Keratinocyte (primary cell): ENCODE results near the gene ETFA. TPM values are rescaled to one million over a fixed set of nuclear protein-coding genes. Genes with fewer than 3 reads are reported as not detected.
A peak's percentile ranks its signal among the peaks of the same experiment; 100 is the strongest.

Source experiments
- DNase-seq: peaks from one replicate; pipeline ENCODE4 v3.0.0-alpha.2; 2011; ENCODE audit warnings: low read depth, missing footprints, low spot score
- FAIRE-seq: peaks from 2 replicates; lab custom pipeline; 2011; peaks lifted over from hg19 to GRCh38; lab: Jason Lieb, UNC
- H2AFZ ChIP-seq: 2 replicates; pipeline ENCODE4 v1.6.0; 2012; ENCODE audit warnings: low read length, control low read depth, inconsistent platforms; ENCODE audit not compliant: control insufficient read depth
- H3K27ac ChIP-seq: 2 replicates; pipeline ENCODE4 v1.5.1; 2011; ENCODE audit warnings: low read length; ENCODE audit not compliant: control insufficient read depth, insufficient read depth
- H3K27me3 ChIP-seq: 3 replicates; pipeline ENCODE4 v1.6.0; 2011; ENCODE audit warnings: low read length; ENCODE audit not compliant: control insufficient read depth, insufficient read depth; ENCODE audit errors: extremely low read depth
- H3K36me3 ChIP-seq, 2 experiments: 2 replicates in 1 of 2; 3 replicates in 1 of 2; pipeline ENCODE4 v1.5.1; 2011; ENCODE audit warnings: low read length in 2 of 2, mild to moderate bottlenecking in 1 of 2; ENCODE audit not compliant: control insufficient read depth in 2 of 2, insufficient read depth in 2 of 2; ENCODE audit errors: extremely low read depth in 1 of 2
- H3K4me1 ChIP-seq: 3 replicates; pipeline ENCODE4 v1.5.1; 2011; ENCODE audit warnings: low read length; ENCODE audit not compliant: control insufficient read depth, insufficient read depth; ENCODE audit errors: extremely low read depth
- H3K4me2 ChIP-seq: 3 replicates; pipeline ENCODE4 v1.6.0; 2011; ENCODE audit warnings: low read depth, low read length; ENCODE audit not compliant: control insufficient read depth, insufficient read depth; ENCODE audit errors: extremely low read depth
- H3K4me3 ChIP-seq, 3 experiments: fragments of 200-600 bp in 1 of 3; sonication (generic) in 1 of 3; 2 replicates in 2 of 3; 3 replicates in 1 of 3; pipeline ENCODE4 v1.5.1; 2011 to 2016; ENCODE audit warnings: low read length in 3 of 3, mild to moderate bottlenecking in 3 of 3, control low read depth in 2 of 3, inconsistent platforms in 1 of 3, low read depth in 1 of 3, mixed read lengths in 1 of 3, mixed run types in 1 of 3, moderate library complexity in 1 of 3; ENCODE audit not compliant: control insufficient read depth in 2 of 3, insufficient read depth in 2 of 3; ENCODE audit errors: extremely low read depth in 1 of 3
- H3K79me2 ChIP-seq: 2 replicates; pipeline ENCODE4 v1.6.0; 2012; ENCODE audit warnings: low read length; ENCODE audit not compliant: control insufficient read depth, insufficient read depth
- H3K9ac ChIP-seq: 3 replicates; pipeline ENCODE4 v1.6.0; 2011; ENCODE audit warnings: low read length; ENCODE audit not compliant: control insufficient read depth, insufficient read depth; ENCODE audit errors: extremely low read depth
- H3K9me1 ChIP-seq: 3 replicates; pipeline ENCODE4 v1.6.0; 2011; ENCODE audit warnings: low read length; ENCODE audit not compliant: control insufficient read depth, insufficient read depth; ENCODE audit errors: extremely low read depth
- H3K9me3 ChIP-seq: 2 replicates; pipeline ENCODE4 v1.5.1; 2012; ENCODE audit warnings: low read depth, low read length; ENCODE audit not compliant: control insufficient read depth
- H4K20me1 ChIP-seq: 3 replicates; pipeline ENCODE4 v1.6.0; 2011; ENCODE audit warnings: low read length; ENCODE audit not compliant: control insufficient read depth, insufficient read depth; ENCODE audit errors: extremely low read depth
- CTCF ChIP-seq, 3 experiments: IDR thresholded peaks in 1 of 3; conservative IDR thresholded peaks in 1 of 3; optimal IDR thresholded peaks in 1 of 3; 2 replicates in 2 of 3; 3 replicates in 1 of 3; pipeline versions ENCODE3 to v1.5.1; 2011; ENCODE audit warnings: low read length in 3 of 3, mild to moderate bottlenecking in 3 of 3, moderate library complexity in 2 of 3, control low read depth in 1 of 3, inconsistent platforms in 1 of 3; ENCODE audit not compliant: insufficient read depth in 2 of 3; ENCODE audit errors: extremely low read depth in 1 of 3
- EZH2 ChIP-seq: IDR thresholded peaks from one replicate; pipeline ENCODE4 v1.6.1; 2012; ENCODE audit warnings: inconsistent platforms, mild to moderate bottlenecking, low read length, moderate library complexity
- dilution Hi-C: fragments of 300-500 bp; cut with MboI; formaldehyde crosslinking; loops from one replicate; pipeline ENCODE4 v1.7.0; 2020; ENCODE audit warnings: low sequenced_read_pairs; ENCODE audit not compliant: extremely low pct_ligation_motif_present
- polyA plus RNA-seq, 5 experiments: library from polyadenylated mRNA; depleted of rRNA in 3 of 5; stranded (reverse) in 3 of 5; stranded (forward) in 1 of 5; unstranded in 1 of 5; fragments of >200 nt; gene quantifications; 1 replicate in 1 of 5; 2 replicates in 3 of 5; 3 replicates in 1 of 5; pipeline versions ENCODE4 v1.2.1 to v1.2.3, GENCODE V29; 2011 to 2012; ENCODE audit warnings: missing spikeins in 2 of 5, low read depth in 1 of 5, low replicate concordance in 1 of 5

Gene ETFA
- polyA plus RNA-seq, 1 donor (not counting 4 experiments of a cell fraction or from before 2014, with no cell fraction given): 230 TPM

- FAIRE-seq: no peak
- peak overlapping the region; percentile 66 for H2AFZ ChIP-seq
- H3K27me3 ChIP-seq: peaks cover 62% of the 10 kb centered on the region
Measured at GRCh38 chr15:76345880-76346668, 34.8 kb upstream of the ETFA start.

GRCh38 chr15:76345583-76345879 lies 34.3 kb upstream of the ETFA start:
- dilution Hi-C loops: no loop called here
- Histone ChIP-seq H3K9me1 (no peaks in the 10 kb centered on the region), H3K9ac (no peak overlapping the region), H3K4me2 (peak overlapping the region; percentile 85), H3K36me3 (no peaks in the 10 kb centered on the region), H4K20me1 (no peaks in the 10 kb centered on the region), H2AFZ (no peak overlapping the region), H3K79me2 (no peaks in the 10 kb centered on the region), H3K27ac (no peak overlapping the region), H3K9me3 (no peaks in the 10 kb centered on the region), H3K4me1 (peaks cover 7% of the 10 kb centered on the region), H3K27me3 (peaks cover 68% of the 10 kb centered on the region), H3K4me3 (peak overlapping the region in 2 of 3 experiments; percentile 70 to 73)
- DNase-seq: no peak
- no peak for TF ChIP-seq CTCF (optimal IDR thresholded peaks at IDR 0.05 in 1 of 3, IDR thresholded peaks at IDR 0.05 in 1 of 3, conservative IDR thresholded peaks at IDR 0.05 in 1 of 3; ENCODE audit: extremely low read depth in 1 of 3, insufficient read depth in 2 of 3, low read length in 3 of 3)
- TF ChIP-seq EZH2: no peak
- FAIRE-seq: no peak

More at GRCh38 chr15:76345880-76346668, 34.8 kb upstream of the ETFA start:
- Histone ChIP-seq H4K20me1 (no peaks in the 10 kb centered on the region), H3K9ac (peak overlapping the region; percentile 47), H3K79me2 (no peaks in the 10 kb centered on the region), H3K4me3 (peak overlapping the region; percentile 34 to 73 (median 70)), H3K27ac (no peak overlapping the region), H3K4me2 (peak overlapping the region; percentile 85), H3K9me3 (no peaks in the 10 kb centered on the region), H3K4me1 (peaks cover 3% of the 10 kb centered on the region), H3K36me3 (no peaks in the 10 kb centered on the region), H3K9me1 (no peaks in the 10 kb centered on the region)
- dilution Hi-C loops: no loop called here
- no peak for DNase-seq
- TF ChIP-seq EZH2 (peak; percentile 85), CTCF (optimal IDR thresholded peaks at IDR 0.05 in 1 of 3, IDR thresholded peaks at IDR 0.05 in 1 of 3, conservative IDR thresholded peaks at IDR 0.05 in 1 of 3; ENCODE audit: extremely low read depth in 1 of 3, insufficient read depth in 2 of 3, low read length in 3 of 3) (no peak)
